GM23338 (cell line): Measurements from ENCODE around the gene IL19. TPM values are rescaled to one million over a fixed set of nuclear protein-coding genes. Genes with fewer than 3 reads are reported as not detected.

ENCODE experiments used
- ATAC-seq: fragments of 200-7000 bp; cut with Tn5 transposase; 3 replicates; pipeline ENCODE4 v1.9.1; 2020
- DNase-seq: peaks from one replicate; pipeline ENCODE4 v3.0.0-alpha.2; 2015; ENCODE audit warnings: low spot score
- H2AFZ ChIP-seq: fragments of 200-600 bp; sonication (generic); 2 replicates; pipeline ENCODE4 v1.8.0; 2016; ENCODE audit warnings: antibody characterized with exemption, mild to moderate bottlenecking, moderate library complexity
- H3F3A ChIP-seq: fragments of 200-600 bp; sonication (generic); replicated peaks from 2 replicates; pipeline ENCODE4 v1.8.0; 2017; ENCODE audit warnings: antibody characterized with exemption, mixed run types, low read depth
- H3K27ac ChIP-seq: fragments of 200-600 bp; sonication (generic); 2 replicates; pipeline ENCODE4 v1.6.1; 2016; ENCODE audit warnings: low read depth
- H3K27me3 ChIP-seq: fragments of 200-600 bp; sonication (generic); 2 replicates; pipeline ENCODE4 v1.8.0; 2016; ENCODE audit warnings: mild to moderate bottlenecking, mixed run types, moderate library complexity; ENCODE audit not compliant: insufficient read depth
- H3K36me3 ChIP-seq: fragments of 200-600 bp; sonication (generic); 2 replicates; pipeline ENCODE4 v1.8.0; 2016; ENCODE audit warnings: mild to moderate bottlenecking; ENCODE audit not compliant: insufficient read depth
- H3K4me1 ChIP-seq: fragments of 200-600 bp; sonication (generic); 2 replicates; pipeline ENCODE4 v1.8.0; 2016; ENCODE audit warnings: mild to moderate bottlenecking, moderate library complexity; ENCODE audit not compliant: insufficient read depth
- H3K4me2 ChIP-seq: fragments of 200-600 bp; sonication (generic); 2 replicates; pipeline ENCODE4 v1.7.1; 2017; ENCODE audit warnings: mixed run types
- H3K4me3 ChIP-seq: fragments of 200-600 bp; sonication (generic); 2 replicates; pipeline ENCODE4 v1.6.1; 2016; ENCODE audit warnings: mixed run types
- H3K79me2 ChIP-seq: fragments of 200-600 bp; sonication (generic); replicated peaks from 2 replicates; pipeline ENCODE4 v1.8.0; 2017; ENCODE audit warnings: mild to moderate bottlenecking; ENCODE audit not compliant: insufficient read depth
- H3K9me2 ChIP-seq: fragments of 200-600 bp; sonication (generic); 2 replicates; pipeline ENCODE4 v1.8.0; 2017; ENCODE audit not compliant: insufficient read depth
- H4K20me1 ChIP-seq: fragments of 200-600 bp; sonication (generic); replicated peaks from 2 replicates; pipeline ENCODE4 v1.8.0; 2017; ENCODE audit warnings: mild to moderate bottlenecking; ENCODE audit not compliant: insufficient read depth
- H3K27ac Mint-ChIP-seq: 2 replicates; pipeline ENCODE4 v1.8.0; 2020; ENCODE audit warnings: inconsistent platforms, mild to moderate bottlenecking, moderate library complexity, mixed read lengths
- H3K27me3 Mint-ChIP-seq: 3 replicates; pipeline ENCODE4 v1.8.0; 2022; ENCODE audit warnings: low read depth, mild to moderate bottlenecking, moderate library complexity, mixed read lengths, inconsistent platforms; ENCODE audit not compliant: insufficient read depth, poor library complexity
- H3K36me3 Mint-ChIP-seq: 3 replicates; pipeline ENCODE4 v1.8.0; 2021; ENCODE audit warnings: low read depth, mild to moderate bottlenecking, inconsistent platforms, moderate library complexity, mixed read lengths
- H3K4me1 Mint-ChIP-seq: 3 replicates; pipeline ENCODE4 v1.8.0; 2020; ENCODE audit warnings: mild to moderate bottlenecking, inconsistent platforms, mixed read lengths
- H3K4me3 Mint-ChIP-seq: 3 replicates; pipeline ENCODE4 v1.8.0; 2021; ENCODE audit warnings: moderate library complexity, mild to moderate bottlenecking, inconsistent platforms, mixed read lengths
- H3K9me3 Mint-ChIP-seq: 3 replicates; pipeline ENCODE4 v1.8.0; 2020; ENCODE audit warnings: moderate library complexity, mild to moderate bottlenecking, inconsistent platforms, mixed read lengths
- CREB1 ChIP-seq: fragments of 250-450 bp; sonication (Bioruptor Pico); IDR thresholded peaks from 2 replicates; pipeline ENCODE4 v1.5.0; 2020; ENCODE audit warnings: low read depth, mild to moderate bottlenecking, moderate library complexity
- CTCF ChIP-seq, 2 experiments: fragments of 200-600 bp in 1 of 2; sonication (generic) in 1 of 2; conservative IDR thresholded peaks; 2 replicates each; pipeline versions ENCODE4 v1.5.1 to v1.6.1; 2016 to 2017; ENCODE audit warnings: antibody characterized with exemption in 2 of 2, low read depth in 2 of 2, mild to moderate bottlenecking in 2 of 2, moderate library complexity in 1 of 2
- ETS1 ChIP-seq: IDR thresholded peaks from 2 replicates; pipeline ENCODE4 v1.6.1; 2016; ENCODE audit warnings: antibody characterized with exemption
- EZH2 ChIP-seq: fragments of 200-600 bp; sonication (generic); IDR thresholded peaks from one replicate; pipeline ENCODE4 v1.8.0; 2017; ENCODE audit warnings: antibody characterized with exemption, mild to moderate bottlenecking, low read depth; ENCODE audit not compliant: unreplicated experiment
- EZH2phosphoT487 ChIP-seq: fragments of 200-600 bp; sonication (generic); IDR thresholded peaks from one replicate; pipeline ENCODE4 v1.8.1; 2018; ENCODE audit warnings: antibody characterized with exemption; ENCODE audit not compliant: unreplicated experiment
- JUNB ChIP-seq: IDR thresholded peaks from one replicate; pipeline ENCODE4 v1.6.1; 2016; ENCODE audit warnings: antibody characterized with exemption; ENCODE audit not compliant: unreplicated experiment
- NANOG ChIP-seq: IDR thresholded peaks from 2 replicates; pipeline ENCODE4 v1.6.1; 2016; ENCODE audit warnings: antibody characterized with exemption, borderline replicate concordance
- POLR2AphosphoS5 ChIP-seq: IDR thresholded peaks from 2 replicates; pipeline ENCODE4 v1.6.1; 2016; ENCODE audit warnings: antibody characterized with exemption, low read depth
- REST ChIP-seq: IDR thresholded peaks from one replicate; pipeline ENCODE4 v1.6.1; 2018; ENCODE audit warnings: antibody characterized with exemption; ENCODE audit not compliant: unreplicated experiment
- STAT1 ChIP-seq: IDR thresholded peaks from one replicate; pipeline ENCODE4 v1.6.1; 2016; ENCODE audit warnings: antibody characterized with exemption; ENCODE audit not compliant: unreplicated experiment
- ZNF114 ChIP-seq: fragments of 250-450 bp; sonication (Bioruptor Pico); IDR thresholded peaks from 2 replicates; pipeline ENCODE4 v1.5.0; 2020; ENCODE audit warnings: mild to moderate bottlenecking, moderate library complexity
- ZNF331 ChIP-seq: fragments of 250-450 bp; sonication (Bioruptor Pico); IDR thresholded peaks from 2 replicates; pipeline ENCODE4 v1.5.0; 2020; ENCODE audit warnings: low read depth, mild to moderate bottlenecking, moderate library complexity
- ZNF462 ChIP-seq: fragments of 250-450 bp; sonication (Bioruptor Pico); IDR thresholded peaks from 2 replicates; pipeline ENCODE4 v1.5.0; 2020; ENCODE audit warnings: mild to moderate bottlenecking, moderate library complexity
- polyA plus RNA-seq: library from polyadenylated mRNA; unstranded; fragments of >200 nt; fragmentation: Nextera tagmentation; extraction: Ambion mirVana; gene quantifications from 2 replicates; pipeline ENCODE4 v1.2.1, GENCODE V29; 2016
- total RNA-seq: library from RNA; depleted of rRNA; stranded (reverse); fragments of >200 nt; shearing (Covaris generic); gene quantifications from 2 replicates; pipeline ENCODE4 v1.2.3, GENCODE V29; 2014

IL19 gene
- total and polyA plus RNA-seq, 2 experiments from 2014 or later, result not detected

- no peak overlapping the region for H3K27ac Mint-ChIP-seq
- Histone ChIP-seq H3F3A (no peaks in the 10 kb centered on the region), H2AFZ (no peak overlapping the region), H3K4me3 (no peak overlapping the region), H3K36me3 (no peaks in the 10 kb centered on the region), H3K4me1 (no peaks in the 10 kb centered on the region), H3K79me2 (no peaks in the 10 kb centered on the region), H3K27ac (no peak overlapping the region), H3K27me3 (no peaks in the 10 kb centered on the region), H3K4me2 (no peak overlapping the region), H4K20me1 (no peaks in the 10 kb centered on the region), H3K9me2 (no peaks in the 10 kb centered on the region)
- H3K27me3 Mint-ChIP-seq, result peaks cover 2% of the 10 kb centered on the region
- ATAC-seq, result no peak
- TF ChIP-seq EZH2phosphoT487, result no peak
- TF ChIP-seq STAT1, result no peak
- no peak for TF ChIP-seq EZH2
- TF ChIP-seq ZNF331 (CRISPR knock-in tag), result no peak
- no peak for TF ChIP-seq ETS1
- TF ChIP-seq REST, result no peak
- TF ChIP-seq ZNF114 (CRISPR knock-in tag), result no peak
- no peak for TF ChIP-seq POLR2AphosphoS5
- no peak for TF ChIP-seq JUNB
- no peak for TF ChIP-seq CTCF (conservative IDR thresholded peaks at IDR 0.05; ENCODE audit: low read depth in 2 of 2)
- TF ChIP-seq CREB1 (CRISPR knock-in tag), result no peak
- no peak for TF ChIP-seq NANOG
- TF ChIP-seq ZNF462, result no peak
- no peak for DNase-seq
- peaks cover 4% of the 10 kb centered on the region; the same call in 1 of the 3 replicates for H3K4me1 Mint-ChIP-seq
- H3K4me3 Mint-ChIP-seq, result no peak overlapping the region
- H3K36me3 Mint-ChIP-seq, result no peaks in the 10 kb centered on the region
- H3K9me3 Mint-ChIP-seq, result no peaks in the 10 kb centered on the region
These were observed 9.1 kb downstream of the IL19 start for GRCh38 chr1:206779638-206780037.
